HG02943 (cell line): ENCODE measurements around the gene SLCO3A1.

Source experiments
- ATAC-seq: cut with Tn5 transposase; IDR thresholded peaks from one replicate; pipeline ENCODE4 v1.9.1; 2021; ENCODE audit warnings: mild to moderate bottlenecking, low read depth, moderate library complexity; ENCODE audit not compliant: unreplicated experiment

The SLCO3A1 gene

DNA sequence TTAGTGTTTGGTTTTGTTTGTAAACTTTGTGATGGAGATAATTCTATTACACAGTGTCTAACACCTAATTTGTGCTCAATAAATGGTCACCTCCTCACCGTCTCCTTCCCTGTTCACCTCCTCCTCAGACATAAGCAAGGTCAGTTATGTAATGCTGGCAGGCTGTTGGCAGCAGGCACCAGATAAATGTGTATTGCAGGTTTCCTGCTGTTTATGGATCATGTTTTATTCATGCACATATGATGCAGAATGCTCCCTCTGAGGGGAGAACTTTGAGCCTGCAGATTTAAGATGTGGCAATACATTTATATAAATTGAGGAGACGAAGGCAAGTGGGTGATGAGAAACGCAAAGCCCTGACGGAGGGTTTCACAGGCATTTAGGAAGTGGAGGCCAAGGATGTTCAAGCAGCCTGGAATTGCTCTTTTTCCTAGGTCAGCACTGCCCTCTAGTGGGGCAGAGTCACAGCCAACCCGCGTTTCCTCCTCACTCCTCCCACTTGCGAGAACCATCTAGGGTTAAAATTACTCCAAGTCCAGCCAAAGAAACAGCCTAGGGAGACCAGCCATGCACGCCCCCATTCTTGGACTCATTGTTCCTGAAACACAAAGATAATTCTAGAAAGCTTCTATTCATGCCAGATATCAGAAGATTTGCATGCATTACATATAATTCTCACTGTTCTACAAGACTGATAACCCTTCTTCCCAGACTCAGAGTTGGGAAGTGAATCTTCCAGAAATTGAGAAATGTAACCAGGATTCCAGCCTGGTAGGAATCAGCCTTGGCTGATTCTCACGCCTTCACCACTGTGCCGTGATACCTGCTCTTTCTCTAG, 228.7 kb downstream of the SLCO3A1 start:
- ATAC-seq, result no peak

DNA sequence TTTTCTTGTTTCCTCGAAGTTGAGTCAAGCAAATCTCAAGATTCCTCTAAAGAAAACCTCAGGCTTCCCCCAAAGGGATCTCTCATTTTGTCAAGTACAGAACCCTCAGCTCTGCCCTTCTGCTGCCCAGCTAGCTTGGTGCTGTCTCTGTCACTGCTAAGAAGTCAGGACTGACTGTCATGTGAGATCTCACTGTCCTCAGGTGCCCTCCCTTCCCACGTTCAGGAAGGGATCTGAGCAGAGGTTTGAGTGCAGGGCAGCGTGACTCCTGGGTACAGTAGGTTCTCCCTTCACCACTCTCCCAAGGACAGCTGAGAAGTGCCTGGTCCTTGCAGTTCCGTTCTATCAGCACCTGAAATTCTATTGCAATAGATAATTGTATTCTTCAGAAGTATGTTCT, 229.7 kb downstream of the SLCO3A1 start:
- no peak for ATAC-seq

- no peak for ATAC-seq
These were observed 233.7 kb downstream of the SLCO3A1 start for GRCh38 chr15:92087211-92087610.

GRCh38 chr15:92091155-92091734, 237.7 kb downstream of the SLCO3A1 start:
- no peak for ATAC-seq

DNA sequence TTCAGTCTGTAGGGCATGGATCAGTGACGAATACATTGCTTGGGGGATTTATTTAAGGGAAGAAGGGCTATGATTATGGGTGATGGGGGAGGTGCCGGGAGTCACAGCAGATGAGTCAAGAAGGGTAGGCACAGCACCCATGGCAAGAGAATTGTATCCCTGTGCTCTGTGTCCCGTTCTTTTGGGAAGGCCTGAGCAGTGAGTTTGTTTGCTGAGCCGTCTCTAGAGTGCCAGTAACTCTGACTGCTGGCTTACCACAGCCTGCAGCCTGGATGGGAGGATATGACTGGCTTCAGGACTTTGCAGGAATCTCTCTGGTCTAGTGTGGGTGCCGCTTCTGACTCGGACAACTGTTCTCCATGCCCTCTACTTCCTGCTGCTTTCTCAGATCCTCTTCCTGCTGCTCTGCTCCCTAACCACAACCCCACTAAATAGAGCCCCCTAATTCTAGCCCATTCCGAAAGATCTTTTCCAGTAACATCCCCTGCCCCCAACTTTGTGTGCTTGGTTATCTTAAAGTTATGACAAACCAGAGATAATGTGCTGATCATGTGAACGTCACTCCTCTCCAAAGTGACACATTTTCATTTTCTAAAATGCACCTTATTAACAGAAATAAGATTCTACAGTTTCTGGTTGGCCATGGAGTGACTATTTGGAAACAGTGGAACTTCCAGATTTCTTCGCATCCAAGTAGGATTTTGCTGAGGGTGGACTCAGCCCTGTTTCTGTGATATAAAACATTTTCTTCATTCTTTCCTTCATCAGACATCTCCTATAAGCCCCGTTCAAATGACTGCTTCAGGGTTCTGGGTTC, 239.0 kb downstream of the SLCO3A1 start:
- no peak for ATAC-seq

DNA sequence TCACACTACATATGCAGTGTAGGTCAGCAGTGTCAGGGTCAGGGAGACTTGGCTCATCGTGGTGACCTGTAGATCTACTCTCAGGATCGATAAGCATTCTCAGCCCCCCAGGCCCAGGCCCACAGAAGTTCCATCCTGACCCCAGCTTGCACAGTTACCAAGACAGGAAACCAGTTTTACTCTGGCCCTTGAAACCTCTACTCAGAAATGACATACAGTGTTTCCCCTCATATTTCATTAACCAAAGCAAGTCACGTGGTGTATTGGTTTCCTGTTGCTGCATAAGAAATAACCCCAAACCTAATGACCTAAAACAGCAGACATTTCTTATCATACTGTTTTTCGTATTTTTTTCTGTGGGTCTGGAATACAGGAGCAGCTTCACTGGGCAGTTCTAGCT, 242.2 kb downstream of the SLCO3A1 start:
- ATAC-seq, result no peak

DNA sequence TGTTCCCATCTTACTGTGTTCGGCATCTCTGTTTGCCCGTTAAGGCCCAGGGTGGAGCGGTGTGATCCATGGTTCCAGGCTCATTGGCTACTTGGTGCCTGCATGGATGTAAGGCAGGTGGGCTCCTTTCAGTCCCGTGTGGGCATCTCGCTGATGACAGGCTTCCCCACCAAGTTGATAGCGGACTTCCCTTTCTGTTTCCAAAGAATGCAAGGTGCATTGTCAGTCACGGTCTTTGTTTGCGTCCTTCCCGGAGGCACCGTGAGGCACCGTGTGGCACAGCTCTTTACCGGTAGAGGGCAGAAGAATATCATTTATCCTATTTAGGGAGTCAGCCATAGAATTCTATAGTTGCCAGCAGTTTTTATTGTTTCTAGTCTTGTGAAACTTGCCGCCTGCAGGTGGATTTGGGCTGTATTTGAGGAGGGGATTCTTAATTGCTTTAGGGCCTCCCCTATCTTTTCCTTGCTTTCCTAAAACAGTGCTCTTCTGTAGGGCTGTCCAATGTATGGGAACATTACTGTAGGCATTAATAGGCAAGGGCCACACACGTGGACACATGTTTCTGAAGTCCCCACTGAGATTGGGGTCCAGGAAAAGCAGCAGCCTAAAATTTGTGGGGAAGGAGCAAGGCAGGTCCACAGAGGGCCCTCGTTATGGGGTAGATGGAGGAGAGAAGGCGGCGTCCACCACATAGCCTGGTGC, 244.1 kb downstream of the SLCO3A1 start:
- peak; percentile 69 for ATAC-seq

- no peak for ATAC-seq
These were observed 245.4 kb downstream of the SLCO3A1 start for GRCh38 chr15:92098869-92099268.

GRCh38 chr15:92100301-92100700, 246.8 kb downstream of the SLCO3A1 start:
- ATAC-seq, result no peak

GRCh38 chr15:92100751-92101150, 247.2 kb downstream of the SLCO3A1 start:
- no peak for ATAC-seq

DNA sequence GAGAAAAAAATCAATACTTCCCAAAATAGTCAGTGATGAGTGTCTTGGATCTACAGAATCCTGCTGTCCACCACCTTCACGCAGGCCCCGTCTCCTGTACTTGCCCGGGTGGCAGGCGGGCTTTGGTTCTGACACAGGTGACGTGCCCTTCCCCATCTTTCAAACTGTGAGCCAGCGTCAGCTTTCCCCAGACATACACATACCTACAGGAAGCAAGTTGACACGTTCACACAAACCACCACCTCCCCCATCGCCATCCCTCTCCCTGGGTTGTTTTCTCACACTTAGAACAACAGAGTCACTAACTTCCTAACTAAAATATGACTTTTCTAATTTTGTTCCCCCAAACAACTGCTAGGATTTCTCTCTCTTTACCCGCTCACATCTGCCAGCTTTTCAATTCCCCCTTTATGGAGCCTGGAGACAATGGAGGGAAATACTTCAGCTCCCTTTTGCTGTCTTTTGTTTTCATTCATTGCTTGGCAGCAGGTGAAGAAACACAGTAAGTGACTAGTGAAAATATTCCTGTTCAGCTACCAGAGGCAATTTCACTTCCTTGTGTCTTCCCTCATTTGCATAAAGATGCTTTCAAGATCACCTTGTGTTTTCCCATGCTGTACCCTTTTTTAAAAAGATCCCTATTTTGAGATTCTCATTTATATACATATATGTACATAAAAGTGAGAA, 248.3 kb downstream of the SLCO3A1 start:
- no peak for ATAC-seq

- no peak for ATAC-seq
These were observed 248.9 kb downstream of the SLCO3A1 start for GRCh38 chr15:92102395-92102755.

- ATAC-seq, result no peak
These were observed 250.6 kb downstream of the SLCO3A1 start for GRCh38 chr15:92104072-92104471.

GRCh38 chr15:92105611-92106010, 252.1 kb downstream of the SLCO3A1 start:
- no peak for ATAC-seq

- ATAC-seq, result no peak
These were observed 254.0 kb downstream of the SLCO3A1 start for GRCh38 chr15:92107510-92107909.

- ATAC-seq, result no peak
These were observed 255.8 kb downstream of the SLCO3A1 start for GRCh38 chr15:92109191-92109873.

- ATAC-seq, result no peak
These were observed 257.8 kb downstream of the SLCO3A1 start for GRCh38 chr15:92111291-92111690.

DNA sequence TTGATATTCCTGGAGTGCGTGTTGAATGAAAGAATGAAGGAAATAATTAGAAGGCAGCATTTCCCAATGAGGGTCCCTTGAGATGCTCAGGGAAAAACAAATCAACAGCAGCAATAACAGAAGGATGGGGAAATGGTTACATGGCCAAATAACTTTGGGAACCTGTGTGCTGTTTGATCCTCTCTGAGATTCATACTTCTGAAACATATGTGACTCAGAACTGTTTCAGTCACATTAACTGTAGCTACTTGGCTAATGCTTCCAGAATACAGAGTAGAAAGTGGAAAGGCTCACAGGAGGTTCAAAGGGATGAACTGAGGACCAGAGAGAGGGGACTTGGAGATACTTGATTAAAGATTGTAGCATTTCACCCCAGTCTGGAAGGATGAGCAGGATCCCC, 258.2 kb downstream of the SLCO3A1 start:
- ATAC-seq, result no peak

DNA sequence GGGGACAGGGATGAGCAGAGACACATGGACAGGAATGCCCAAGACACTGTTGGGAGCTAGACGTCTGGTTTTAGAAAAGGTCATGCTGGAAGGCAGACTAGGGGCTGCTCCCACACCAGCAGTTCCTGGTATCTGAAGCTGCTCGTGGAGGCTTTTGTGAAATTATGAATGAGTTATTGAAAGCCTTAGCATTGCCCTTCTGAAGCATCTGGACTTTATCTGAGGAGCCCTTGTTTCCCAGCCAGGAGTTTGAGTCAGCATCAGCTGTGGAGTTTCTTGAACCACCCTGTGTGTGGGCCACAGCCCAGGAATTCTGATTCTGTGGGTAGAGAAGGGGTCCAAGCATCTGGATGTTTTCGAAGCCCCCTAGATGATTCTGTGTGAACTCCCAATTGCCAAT, 258.7 kb downstream of the SLCO3A1 start:
- no peak for ATAC-seq

GRCh38 chr15:92112711-92113110, 259.2 kb downstream of the SLCO3A1 start:
- ATAC-seq, result no peak
